Occipital lobe (tissue), 2 donors: ENCODE measurements around the gene SORCS2. TPM values are rescaled to one million over a fixed set of nuclear protein-coding genes. Genes with fewer than 3 reads are reported as not detected.

ENCODE experiments used
- DNase-seq: peaks from one replicate; lab custom pipeline; 2025; lab: John Stamatoyannopoulos, UW
- total RNA-seq: library from RNA; depleted of rRNA; stranded (reverse); fragments of >200 nt; gene quantifications from one replicate; pipeline ENCODE4 v1.2.3, GENCODE V29; 2014

The SORCS2 gene
- total RNA-seq, 1 donor from 2014 or later = 4.1 TPM

DNA sequence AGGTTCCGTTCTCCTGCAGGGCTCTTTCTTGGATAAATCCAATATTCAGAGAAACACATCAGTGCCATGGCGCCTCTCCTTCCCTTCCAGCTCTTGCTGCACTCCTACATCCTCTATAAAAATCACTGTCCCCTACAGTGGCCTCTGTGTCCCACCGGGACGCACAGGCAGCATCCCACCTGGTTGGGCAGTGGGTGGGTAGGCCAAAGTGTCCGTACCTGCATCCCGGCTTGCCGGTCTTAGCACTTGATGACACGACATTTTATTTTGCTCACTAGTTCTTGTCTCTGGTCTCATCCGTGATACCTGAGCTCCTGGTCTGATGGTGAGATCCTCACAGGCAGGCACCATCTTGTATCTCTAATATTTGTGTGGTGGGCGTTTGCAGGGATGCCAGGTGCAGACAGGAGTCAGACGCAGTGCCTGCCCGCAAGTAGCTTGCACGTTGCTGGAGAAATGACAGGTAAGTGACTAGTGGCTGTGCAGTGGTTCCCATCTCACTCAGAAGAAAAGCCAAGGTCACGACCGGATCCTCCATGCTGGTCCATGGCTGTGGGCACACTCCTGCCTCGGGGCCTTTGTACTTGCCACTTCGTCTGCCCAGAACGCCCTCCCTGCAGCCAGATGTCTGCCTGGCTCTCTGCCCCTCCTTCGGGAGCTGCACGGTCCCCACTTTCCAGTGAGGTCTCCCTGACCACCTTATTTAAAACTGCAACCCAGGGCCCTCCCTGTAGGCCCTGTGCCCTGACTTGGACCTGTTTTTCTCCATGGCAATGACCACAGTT, 109.7 kb downstream of the SORCS2 start:
- DNase-seq = no peak

DNA sequence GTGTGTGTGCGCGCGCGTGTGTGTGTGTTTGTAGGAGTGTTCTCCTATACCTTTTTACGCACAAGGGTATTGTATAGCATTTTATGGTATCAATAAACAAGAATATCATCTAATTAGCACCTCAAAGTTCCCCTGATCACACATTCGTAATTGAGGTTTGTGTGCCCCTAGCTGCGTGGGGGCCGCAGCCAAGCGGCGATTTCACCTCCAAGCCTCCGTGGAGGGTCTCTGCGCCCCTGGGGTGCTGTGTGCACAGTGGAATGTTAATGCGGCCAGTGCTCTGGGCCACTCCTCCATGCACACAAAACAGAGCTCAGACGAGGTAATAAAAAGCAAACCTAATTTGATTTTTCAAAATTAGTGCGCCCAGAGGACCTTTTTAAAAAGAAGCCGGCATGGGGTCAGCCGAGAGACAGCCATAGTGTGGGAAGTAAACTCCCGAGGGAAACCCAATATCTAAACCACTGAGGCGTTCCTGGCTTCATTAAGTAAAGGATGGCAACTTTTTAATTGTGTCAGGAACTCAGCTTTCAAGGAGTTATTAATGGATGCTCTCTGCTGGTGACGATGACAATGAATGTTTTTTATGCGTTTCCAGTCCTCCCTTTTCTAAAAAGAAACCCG, 110.6 kb downstream of the SORCS2 start:
- DNase-seq = no peak

DNA sequence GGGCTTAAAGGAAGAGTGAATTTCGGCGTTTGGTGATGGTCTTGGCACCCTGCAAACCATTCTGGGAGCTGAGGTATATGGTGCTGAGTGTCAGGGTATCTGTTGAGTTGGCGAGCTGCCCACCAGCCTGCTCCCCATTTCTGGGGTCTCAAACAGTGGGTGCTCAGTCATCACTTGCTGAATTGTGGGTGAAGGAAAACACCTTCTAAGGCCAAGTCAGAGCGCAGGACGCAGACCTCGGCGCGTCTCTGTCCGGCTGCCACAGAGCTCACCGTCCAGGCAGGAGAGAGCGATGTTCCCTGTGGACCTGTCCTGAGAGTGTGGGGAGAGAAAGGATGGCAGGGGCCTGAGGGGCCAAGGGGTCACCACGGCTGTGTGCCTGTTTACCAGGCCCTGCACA, 111.2 kb downstream of the SORCS2 start:
- DNase-seq = no peak

DNA sequence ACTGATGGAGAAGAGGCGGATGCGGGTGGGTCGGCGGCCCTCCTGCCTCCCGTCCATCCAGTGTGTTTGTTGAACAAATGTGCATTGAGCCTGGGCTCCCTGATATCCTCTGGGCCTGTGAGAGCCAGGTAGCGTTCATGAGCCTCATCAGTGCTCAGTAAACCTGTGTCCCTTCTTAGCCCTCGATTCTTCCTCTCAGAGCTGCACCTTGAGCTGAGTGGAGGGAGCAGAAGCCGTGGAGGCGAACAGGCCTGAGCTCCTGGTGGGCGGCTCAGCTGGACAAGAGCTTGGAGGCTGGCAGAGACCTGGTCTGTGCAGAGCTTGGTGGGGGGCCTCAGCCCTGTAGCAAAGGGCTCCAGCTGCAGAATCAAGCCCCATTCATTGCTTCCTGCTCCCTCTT, 112.1 kb downstream of the SORCS2 start:
- DNase-seq = no peak

DNA sequence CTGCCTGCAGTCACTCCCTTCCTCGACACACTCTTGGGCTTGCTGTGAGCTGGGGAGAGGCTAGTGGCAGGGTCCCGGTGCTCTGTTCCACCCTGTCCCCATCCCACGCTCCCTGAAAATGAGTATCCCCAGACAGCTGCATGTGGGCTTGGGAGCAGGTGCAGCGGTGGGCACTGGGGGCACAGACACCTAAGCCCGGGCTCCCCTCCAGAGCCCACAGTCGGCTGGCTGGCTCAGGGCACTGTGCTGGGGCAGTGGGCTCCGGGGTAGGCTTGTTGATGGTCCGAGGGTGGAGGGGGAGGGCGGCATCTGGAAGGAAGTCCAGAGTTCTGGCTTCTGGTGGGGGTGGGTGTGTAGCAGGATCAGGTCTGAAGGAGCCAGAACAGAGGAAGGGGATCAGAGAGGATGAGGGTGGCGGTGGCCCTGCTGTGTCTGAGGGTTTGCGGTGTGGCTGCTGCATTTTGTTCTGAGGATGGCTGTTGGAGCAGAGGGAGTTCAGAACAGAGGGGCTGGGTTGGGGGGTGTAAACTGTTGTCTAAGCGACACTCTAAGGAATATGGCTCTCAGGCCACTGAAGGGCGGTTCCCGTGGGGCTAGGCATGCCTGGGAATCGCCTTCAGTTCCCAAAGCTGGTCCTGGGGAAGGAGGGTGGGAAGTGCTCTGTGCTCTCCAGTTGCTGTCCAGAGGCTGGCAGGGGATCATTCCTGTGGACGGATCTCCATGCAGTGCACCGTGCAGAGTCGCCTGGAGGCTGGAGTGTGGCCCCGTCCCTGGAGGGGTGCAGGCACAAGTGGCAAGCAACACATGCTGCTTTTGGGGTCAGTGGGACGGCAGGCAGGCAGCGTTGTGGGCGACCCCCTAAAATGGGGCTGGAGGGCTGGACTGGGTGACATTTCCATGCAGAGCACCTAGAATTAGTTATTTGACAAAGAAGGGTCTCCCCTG, 114.0 kb downstream of the SORCS2 start:
- no peak for DNase-seq

DNA sequence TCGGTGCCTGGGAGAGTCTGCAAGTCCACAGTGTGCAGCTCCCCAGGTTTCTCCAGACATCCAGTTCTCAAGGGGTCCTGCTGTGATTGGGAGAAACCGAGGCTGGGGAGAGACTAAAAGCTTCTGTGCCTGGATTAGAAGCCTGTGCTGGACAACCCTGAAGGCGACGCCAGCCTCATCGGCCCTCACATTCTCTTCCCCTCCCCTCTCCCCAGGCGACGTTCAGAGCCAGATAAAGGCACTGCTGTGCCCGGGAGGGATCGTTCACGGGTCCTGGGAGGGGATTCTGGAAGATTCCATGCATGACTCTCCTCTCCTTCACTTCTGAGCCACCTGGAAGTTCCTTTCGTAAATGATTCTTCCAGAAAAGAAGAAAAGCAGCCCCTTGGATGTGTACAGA, 114.6 kb downstream of the SORCS2 start:
- DNase-seq = no peak

DNA sequence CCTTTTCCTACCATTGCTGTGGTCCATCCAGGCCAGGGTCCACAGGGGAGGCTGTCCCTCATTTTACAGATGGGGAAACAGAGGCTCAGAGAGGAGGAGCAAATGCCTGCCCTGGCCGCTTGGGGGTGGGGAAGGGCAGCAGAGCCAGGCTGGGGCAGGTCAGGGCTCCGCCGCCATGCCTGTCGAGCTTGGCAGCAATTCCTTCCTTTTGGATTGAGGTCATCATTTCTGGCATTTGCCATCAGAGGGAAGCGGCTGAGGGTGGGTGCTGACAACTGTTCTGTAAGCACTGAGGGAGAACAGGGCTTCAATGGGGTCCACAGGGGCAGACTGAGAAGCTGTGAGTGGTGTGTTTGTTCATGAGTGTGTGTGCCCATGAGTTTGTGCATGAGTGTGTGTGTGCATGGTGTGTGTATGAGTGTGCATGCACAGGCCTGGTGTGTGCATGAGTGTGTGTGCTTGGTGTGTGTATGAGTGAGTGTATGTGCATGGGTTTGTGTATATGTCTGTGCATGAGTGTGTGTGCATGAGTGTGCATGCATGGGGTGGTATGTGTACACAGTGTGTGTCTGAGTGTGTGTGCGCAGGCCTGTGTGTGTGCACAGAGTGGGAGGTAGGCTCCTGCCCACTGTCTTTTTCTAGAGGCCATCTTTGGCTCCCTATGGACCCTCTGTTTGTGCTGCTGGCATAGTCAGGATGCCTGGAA, 115.2 kb downstream of the SORCS2 start:
- DNase-seq = no peak

DNA sequence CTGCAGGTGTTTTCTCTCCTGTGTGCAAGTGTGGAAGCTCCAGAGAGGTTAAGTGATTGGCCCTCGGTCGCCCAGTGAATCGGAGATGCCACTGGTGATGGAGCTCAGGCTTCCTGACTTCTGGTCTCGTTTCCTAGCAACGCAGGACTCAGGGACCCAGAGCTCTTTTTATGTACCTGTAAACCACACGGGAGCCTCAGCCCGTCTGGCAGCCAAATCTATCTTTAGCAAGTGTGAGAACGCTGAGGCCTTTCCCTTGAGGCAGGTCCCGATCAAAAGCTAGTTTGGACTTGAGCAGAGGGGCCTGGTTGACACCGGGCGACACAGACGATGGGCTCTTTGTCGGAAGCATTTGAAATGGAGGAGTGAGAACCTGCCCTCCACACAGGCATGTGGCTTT, 116.8 kb downstream of the SORCS2 start:
- no peak for DNase-seq

DNA sequence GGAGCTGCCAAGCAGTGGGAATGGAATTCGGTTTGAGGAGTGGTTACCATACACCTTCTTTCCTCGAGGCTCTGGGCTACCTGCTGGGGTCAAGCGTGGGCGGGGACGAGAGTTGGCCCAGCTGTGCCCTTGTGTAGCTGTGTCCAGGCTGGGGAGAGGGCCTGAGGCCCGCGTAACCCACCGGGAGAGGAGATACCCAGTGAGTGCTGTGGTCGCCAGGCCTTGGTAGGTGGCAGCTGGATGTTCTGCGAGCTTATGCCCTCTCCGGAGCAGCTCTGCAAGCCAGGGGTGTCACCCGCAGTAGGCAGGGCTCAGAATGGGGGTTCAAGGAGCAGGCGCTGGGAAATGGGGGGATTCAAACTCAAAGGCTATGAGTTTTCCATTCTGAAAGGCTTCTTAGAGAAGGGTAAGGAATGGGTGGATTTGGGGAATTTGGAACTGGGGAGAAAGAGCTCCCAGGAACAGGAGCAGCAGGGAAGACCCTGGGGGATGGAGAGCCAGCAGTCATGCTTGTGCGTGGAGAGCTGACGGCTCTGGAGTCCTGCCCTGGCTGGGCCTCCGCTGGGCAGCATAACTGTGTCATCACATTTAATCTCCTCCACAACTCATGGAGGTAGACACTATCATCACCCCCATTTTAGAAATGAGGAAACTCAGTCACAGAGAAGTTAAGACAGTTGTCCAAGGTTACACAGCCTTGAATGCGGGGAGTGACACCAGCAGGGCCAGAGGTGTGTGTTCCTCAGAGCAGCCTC, 117.5 kb downstream of the SORCS2 start:
- no peak for DNase-seq

DNA sequence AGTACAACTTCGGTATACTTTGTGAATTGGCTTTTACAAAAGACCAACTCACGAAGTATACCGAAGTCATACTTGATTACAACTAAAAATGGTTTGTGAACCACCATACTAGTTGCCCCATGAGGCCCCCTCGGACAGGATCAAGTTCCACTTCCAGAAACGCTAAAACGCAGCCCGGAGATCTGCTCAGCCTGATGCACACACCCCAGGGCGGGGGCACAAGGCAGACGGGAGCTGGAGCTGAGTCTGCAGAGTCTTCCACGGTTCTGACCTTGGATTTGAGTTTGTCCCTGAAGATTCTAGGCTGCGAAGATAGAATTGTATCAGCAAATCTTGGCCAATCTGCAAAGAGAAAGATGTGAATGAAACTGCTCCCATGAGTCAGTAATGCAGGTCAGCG, 118.1 kb downstream of the SORCS2 start:
- no peak for DNase-seq

DNA sequence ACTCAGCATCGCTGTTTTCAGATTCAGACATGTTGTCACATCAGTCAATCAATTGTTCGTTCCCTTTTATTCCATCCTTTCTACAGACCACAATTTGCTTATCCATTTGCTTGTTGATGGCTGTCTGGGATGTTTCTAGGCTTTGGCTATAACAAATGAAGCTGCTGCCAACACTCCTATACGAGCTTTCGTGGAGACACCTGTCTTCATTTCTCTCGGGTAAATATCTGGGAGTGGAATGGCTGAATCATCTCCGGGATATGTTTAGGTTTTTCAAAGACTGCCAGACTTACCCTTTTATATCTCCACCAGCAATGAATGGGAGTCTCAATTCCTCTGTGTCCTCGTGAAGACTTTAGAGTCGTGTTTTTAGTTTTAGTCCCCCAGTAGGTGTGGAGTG, 118.9 kb downstream of the SORCS2 start:
- no peak for DNase-seq

DNA sequence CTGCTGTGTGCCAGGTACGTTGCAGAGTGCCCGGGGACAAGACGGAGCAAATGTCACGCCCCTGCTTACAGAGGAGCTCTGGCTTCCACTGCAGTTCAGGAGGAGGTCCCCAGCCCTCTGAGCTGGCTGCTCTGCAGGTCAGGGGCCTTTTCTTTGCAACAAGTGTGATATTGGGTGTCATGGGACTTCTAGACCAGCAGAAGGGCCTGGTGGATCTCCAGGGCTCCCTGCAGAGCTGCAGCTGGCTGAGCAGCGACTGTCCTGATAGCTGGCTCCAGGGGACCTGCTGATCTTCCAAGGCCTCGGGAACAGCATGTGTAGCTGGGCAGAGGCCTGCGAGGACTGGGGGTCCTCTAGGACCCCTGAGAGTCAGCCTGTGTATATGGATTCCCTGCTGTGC, 120.4 kb downstream of the SORCS2 start:
- DNase-seq = no peak

DNA sequence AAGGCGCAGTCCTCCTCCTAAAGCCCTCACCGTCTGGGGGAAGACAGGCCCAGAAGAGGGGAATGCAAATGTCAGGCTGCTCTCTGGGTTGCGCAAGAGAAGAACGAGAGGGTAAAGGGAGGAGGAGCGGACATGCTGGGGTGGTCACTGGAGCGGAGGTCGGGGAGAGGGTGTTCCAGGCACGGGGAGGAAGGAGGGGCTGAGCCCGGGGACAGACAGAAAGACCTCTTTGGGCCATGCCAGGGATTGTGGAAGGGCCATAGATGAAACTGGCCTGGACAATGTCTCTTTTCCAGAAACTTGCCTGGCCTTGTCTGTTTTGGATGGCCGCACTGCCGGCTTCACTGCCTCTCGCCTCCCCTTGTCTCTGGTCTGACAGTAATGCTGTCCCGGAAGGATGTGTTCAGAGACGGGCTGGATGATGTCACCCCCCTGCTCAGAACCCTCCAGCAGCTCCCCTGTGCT, 121.0 kb downstream of the SORCS2 start:
- peak; percentile 72 for DNase-seq

DNA sequence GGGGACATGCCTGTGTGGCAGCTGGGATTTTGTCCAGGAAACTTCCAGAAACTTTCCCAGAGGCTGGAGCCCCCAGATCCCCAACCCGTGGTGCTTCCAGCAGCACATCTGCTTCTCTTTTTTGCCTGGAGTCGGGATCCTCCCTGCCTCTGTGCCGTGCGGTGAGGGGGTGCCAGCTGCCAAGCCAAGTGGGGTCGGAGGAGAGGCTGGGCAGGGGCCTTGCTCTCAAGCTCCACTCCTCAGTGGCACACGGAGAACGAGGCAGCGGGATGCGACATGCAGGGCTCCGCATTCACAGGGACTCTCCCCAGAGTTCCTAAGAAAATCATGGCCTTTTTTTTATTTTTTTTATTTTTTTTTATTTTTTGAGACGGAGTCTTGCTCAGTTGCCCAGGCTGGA, 121.7 kb downstream of the SORCS2 start:
- no peak for DNase-seq

DNA sequence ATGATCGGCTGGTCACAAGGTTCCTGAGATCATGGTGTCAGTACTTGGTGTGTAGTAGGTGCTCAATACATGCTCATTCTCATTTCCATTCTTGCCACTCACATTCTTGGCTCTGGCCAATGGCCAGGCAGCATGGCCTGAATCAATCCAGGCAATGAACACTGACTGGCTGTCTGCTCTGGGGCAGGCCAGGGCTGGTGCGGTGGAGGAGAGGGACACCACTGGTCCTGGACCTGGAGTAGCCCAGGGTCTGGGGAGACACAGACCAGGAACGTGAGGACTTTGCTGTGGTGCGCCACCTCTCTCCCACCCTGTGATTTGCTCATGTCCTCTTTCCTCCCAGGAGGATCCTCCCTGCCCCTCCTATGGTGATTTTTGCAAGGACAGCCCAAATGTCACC, 122.9 kb downstream of the SORCS2 start:
- no peak for DNase-seq

DNA sequence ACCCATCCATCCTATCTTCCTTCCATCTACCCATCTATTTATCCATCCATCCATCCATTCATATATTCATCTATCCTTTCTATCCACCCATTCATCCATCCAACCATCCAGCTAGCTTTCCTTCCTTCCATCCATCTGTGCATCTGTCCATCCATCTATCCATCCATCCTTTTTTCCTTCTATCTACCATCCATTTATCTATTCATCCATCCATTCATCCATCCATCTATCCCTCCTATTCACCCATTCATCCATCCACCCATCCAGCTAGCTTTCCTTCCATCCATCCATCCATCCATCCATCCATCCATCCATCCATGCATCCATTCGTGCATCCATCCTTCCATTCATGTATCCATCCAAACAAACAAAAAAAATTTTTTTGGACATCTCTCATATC, 123.6 kb downstream of the SORCS2 start:
- no peak for DNase-seq

DNA sequence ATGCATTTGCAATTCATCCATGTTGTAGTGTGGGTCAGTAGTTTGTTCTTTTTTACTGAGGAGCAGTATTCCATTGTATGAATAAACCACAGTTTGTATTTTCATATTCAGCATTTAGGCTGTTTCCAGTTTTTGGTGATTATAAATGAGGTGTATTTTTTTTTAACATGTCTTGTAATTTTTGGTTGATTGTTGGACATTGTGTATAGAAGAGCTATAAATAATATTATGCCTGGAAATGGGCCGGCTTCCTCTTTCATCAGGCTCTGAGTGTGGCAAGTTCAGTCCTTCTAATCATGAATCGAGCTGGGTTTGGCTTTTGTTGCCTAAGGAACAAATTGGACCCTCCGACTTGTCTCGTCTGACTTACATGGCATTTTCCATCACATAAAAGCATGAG, 126.7 kb downstream of the SORCS2 start:
- no peak for DNase-seq

DNA sequence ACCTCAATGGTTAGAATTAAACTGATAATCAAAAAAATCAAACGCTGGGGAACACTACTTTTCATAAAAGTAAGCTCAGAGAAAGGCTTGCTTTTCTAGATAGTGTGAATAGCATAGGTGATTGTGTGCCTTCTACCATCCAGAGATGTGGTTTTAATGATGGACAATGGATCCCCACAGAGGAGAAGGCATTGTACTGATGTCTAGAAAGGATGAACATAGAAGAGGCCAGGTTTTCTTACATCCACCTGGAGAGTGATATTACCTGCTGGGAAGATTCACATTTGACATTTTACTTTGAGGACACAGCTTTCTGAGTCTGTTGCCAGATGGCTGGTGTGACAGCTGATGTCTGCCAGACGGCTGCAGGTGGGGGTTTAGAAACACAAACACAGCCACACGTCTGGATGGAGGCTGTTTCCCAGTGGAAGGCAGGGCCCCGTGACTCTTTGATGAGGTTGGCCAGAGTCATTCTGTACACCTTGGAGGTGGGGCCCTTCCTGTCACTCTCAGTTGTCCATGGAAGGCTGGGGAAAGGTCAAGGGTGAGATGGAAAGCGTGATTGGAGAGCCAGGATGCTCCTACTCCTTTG, 128.0 kb downstream of the SORCS2 start:
- no peak for DNase-seq

DNA sequence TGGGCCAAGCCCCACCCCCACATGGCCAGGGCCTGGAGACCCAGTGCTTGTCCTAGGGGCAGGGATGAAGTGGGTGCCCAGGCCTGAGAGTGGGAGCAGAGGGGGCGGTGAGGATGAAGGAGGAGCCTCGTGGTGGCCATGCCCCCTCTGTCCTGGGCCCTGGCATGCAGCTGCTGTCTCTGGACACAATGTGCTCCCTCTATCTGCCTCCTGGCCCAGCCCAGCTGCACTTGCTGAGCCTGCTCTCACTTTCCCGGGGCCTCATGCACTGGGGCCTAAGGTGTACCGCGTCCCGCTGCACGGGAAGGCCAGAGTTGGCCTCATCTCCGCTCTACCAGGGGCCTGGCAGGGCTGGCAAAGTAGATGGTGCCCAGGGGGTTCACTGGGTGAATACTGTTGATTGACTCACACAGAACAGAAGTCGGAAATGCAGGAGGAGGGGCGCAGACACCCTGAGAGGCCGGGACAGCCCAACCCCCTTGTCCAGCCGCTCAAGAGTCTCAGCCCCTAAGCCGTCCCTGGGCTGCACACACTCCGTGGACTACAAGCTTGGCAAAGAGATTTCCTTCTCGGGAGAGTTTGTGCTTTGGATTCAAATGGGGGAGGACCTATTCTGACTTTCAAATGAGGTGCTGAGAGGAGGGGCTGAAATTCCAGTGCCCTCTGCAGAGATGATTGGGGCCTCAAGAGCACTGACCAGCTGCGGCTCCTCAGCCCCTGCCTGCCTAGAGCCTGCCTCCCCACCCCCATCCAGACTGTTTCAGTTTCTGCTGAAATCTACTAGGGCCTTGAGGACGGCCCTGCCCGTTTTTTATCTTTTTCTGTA, 130.0 kb downstream of the SORCS2 start:
- peak; percentile 60 for DNase-seq
